SK-N-SH treated with all-trans-retinoic acid at 6 μM for 48 hours (cell line): ENCODE results near the gene CHST2.

Experiments
- ATAC-seq: fragments of 200-7000 bp; cut with Tn5 transposase; 3 replicates; pipeline ENCODE4 v1.9.1; 2020; ENCODE audit warnings: mild to moderate bottlenecking, moderate library complexity
- BACH2 ChIP-seq: fragments of 250-450 bp; sonication (Bioruptor Pico); IDR thresholded peaks from 2 replicates; pipeline ENCODE4 v1.9.0; 2021; ENCODE audit warnings: mild to moderate bottlenecking, borderline replicate concordance
- CSDC2 ChIP-seq: fragments of 250-450 bp; sonication (Bioruptor Pico); IDR thresholded peaks from 2 replicates; pipeline ENCODE4 v1.5.0; 2020; ENCODE audit warnings: mild to moderate bottlenecking, moderate library complexity
- CSRNP3 ChIP-seq: fragments of 250-450 bp; sonication (Bioruptor Pico); IDR thresholded peaks from 2 replicates; pipeline ENCODE4 v1.5.1; 2021; ENCODE audit warnings: mild to moderate bottlenecking, moderate library complexity
- ESRRG ChIP-seq: fragments of 250-450 bp; sonication (Bioruptor Pico); IDR thresholded peaks from 2 replicates; pipeline ENCODE4 v1.6.1; 2021; ENCODE audit warnings: mild to moderate bottlenecking
- GLIS3 ChIP-seq: fragments of 250-450 bp; sonication (Bioruptor Pico); IDR thresholded peaks from 2 replicates; pipeline ENCODE4 v1.5.0; 2020; ENCODE audit warnings: mild to moderate bottlenecking, moderate library complexity
- ISL1 ChIP-seq: fragments of 250-450 bp; sonication (Bioruptor Pico); IDR thresholded peaks from 2 replicates; pipeline ENCODE4 v2.1.2; 2022; ENCODE audit warnings: mild to moderate bottlenecking, moderate library complexity
- PATZ1 ChIP-seq: fragments of 250-450 bp; sonication (Bioruptor Pico); IDR thresholded peaks from 2 replicates; pipeline ENCODE4 v1.8.0; 2020; ENCODE audit warnings: mild to moderate bottlenecking, moderate library complexity, borderline replicate concordance
- RARB ChIP-seq: fragments of 250-450 bp; sonication (Bioruptor Pico); IDR thresholded peaks from 2 replicates; pipeline ENCODE4 v1.8.0; 2021; ENCODE audit warnings: mild to moderate bottlenecking, moderate library complexity
- SNAI2 ChIP-seq: fragments of 250-450 bp; sonication (Bioruptor Pico); IDR thresholded peaks from 2 replicates; pipeline ENCODE4 v1.5.0; 2020; ENCODE audit warnings: mild to moderate bottlenecking, moderate library complexity
- TCF4 ChIP-seq: fragments of 250-450 bp; sonication (Bioruptor Pico); IDR thresholded peaks from 2 replicates; pipeline ENCODE4 v1.8.0; 2021; ENCODE audit warnings: mild to moderate bottlenecking, moderate library complexity, borderline replicate concordance
- TOX ChIP-seq: fragments of 250-450 bp; sonication (Bioruptor Pico); IDR thresholded peaks from 2 replicates; pipeline ENCODE4 v1.8.0; 2021; ENCODE audit warnings: mild to moderate bottlenecking, moderate library complexity, borderline replicate concordance
- TSHZ2 ChIP-seq: fragments of 250-450 bp; sonication (Bioruptor Pico); IDR thresholded peaks from 2 replicates; pipeline ENCODE4 v1.5.0; 2020; ENCODE audit warnings: mild to moderate bottlenecking, moderate library complexity
- ZC3H10 ChIP-seq: fragments of 250-450 bp; sonication (Bioruptor Pico); IDR thresholded peaks from 2 replicates; pipeline ENCODE4 v1.5.1; 2021; ENCODE audit warnings: mild to moderate bottlenecking, moderate library complexity
- ZFP3 ChIP-seq: fragments of 250-450 bp; sonication (Bioruptor Pico); IDR thresholded peaks from 2 replicates; pipeline ENCODE4 v1.5.0; 2020; ENCODE audit warnings: mild to moderate bottlenecking, moderate library complexity
- ZFP30 ChIP-seq: fragments of 450-650 bp; formaldehyde crosslinking; IDR thresholded peaks from 2 replicates; pipeline ENCODE4 v1.5.0; 2022; ENCODE audit warnings: mild to moderate bottlenecking, moderate library complexity
- ZNF565 ChIP-seq: fragments of 450-650 bp; formaldehyde crosslinking; conservative IDR thresholded peaks from 2 replicates; pipeline ENCODE4 v1.5.0; 2020; ENCODE audit warnings: low read depth, mild to moderate bottlenecking, moderate library complexity
- ZNF70 ChIP-seq: fragments of 450-650 bp; formaldehyde crosslinking; IDR thresholded peaks from 2 replicates; pipeline ENCODE4 v1.5.0; 2020; ENCODE audit warnings: mild to moderate bottlenecking, moderate library complexity
- ZNF8 ChIP-seq: fragments of 450-650 bp; formaldehyde crosslinking; IDR thresholded peaks from 2 replicates; pipeline ENCODE4 v1.5.0; 2020; ENCODE audit warnings: mild to moderate bottlenecking, moderate library complexity
- TF ChIP-seq, protein P1 (sequence below): fragments of 250-450 bp; sonication (Bioruptor Pico); IDR thresholded peaks from 2 replicates; pipeline ENCODE4 v1.8.0; 2021; ENCODE audit warnings: low read depth, mild to moderate bottlenecking, moderate library complexity, borderline replicate concordance

CHST2 gene

DNA sequence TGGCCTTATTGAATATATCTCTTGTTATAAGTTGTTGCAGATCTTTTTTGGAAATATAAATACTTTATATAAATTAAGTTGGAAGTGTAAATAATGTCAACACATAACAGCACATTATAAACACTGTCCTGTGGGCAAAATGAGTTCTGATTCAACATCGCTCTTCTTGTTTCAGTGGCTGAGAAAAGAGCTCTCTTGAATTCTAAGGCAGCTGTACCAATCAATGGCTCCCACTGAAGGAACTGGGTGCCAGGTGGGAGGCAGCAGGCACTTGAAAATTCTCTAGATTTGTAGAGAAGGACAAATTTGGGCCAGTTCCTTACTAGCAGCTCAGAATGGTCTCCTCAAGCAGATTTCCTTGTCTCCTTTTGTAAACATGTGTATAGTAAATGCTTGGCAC, 45.6 kb downstream of the CHST2 start (continued):
- no peak for TF ChIP-seq ZNF8 (CRISPR knock-in tag)
- TF ChIP-seq GLIS3: no peak
- TF ChIP-seq ZC3H10: no peak

GRCh38 chr3:143165612-143166285, 46.2 kb downstream of the CHST2 start:
- ATAC-seq: peak; percentile 79

DNA sequence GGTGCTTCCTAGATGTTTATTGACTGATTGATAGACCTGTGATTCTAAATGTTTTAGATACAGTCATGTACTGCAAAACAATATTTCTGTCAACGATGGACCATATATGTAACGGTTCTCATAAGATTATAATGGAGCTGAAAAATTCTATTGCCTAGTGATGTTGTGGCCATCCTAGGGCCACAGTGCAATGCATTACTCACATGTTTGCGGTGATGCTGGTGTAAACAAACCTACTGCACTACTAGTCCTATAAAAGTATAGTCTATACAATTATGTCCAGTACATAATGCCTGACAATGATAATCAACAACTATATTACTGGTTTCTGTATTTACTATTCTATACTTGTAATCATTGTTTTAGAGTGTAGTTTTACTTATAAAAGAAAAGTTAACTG, 46.8 kb downstream of the CHST2 start:
- no peak for ATAC-seq

GRCh38 chr3:143167969-143168854, 48.6 kb downstream of the CHST2 start:
- no peak; the same call in 2 of the 3 replicates for ATAC-seq
- no peak for TF ChIP-seq ESRRG (CRISPR knock-in tag)
- TF ChIP-seq ZNF8 (CRISPR knock-in tag): no peak
- no peak for TF ChIP-seq BACH2 (CRISPR knock-in tag)
- no peak for TF ChIP-seq ZFP3 (CRISPR knock-in tag)
- no peak for TF ChIP-seq RARB (CRISPR knock-in tag)
- TF ChIP-seq TSHZ2 (CRISPR knock-in tag): no peak
- no peak for TF ChIP-seq TCF4
- TF ChIP-seq TOX (CRISPR knock-in tag): no peak
- TF ChIP-seq SNAI2: no peak
- no peak for TF ChIP-seq ZNF70 (CRISPR knock-in tag)
- TF ChIP-seq ZFP30 (CRISPR knock-in tag): no peak
- TF ChIP-seq ISL1 (CRISPR knock-in tag): no peak
- no peak for TF ChIP-seq ZNF565 (CRISPR knock-in tag)
- no peak for TF ChIP-seq CSRNP3
- no peak for TF ChIP-seq CSDC2
- TF ChIP-seq, protein P1, sequence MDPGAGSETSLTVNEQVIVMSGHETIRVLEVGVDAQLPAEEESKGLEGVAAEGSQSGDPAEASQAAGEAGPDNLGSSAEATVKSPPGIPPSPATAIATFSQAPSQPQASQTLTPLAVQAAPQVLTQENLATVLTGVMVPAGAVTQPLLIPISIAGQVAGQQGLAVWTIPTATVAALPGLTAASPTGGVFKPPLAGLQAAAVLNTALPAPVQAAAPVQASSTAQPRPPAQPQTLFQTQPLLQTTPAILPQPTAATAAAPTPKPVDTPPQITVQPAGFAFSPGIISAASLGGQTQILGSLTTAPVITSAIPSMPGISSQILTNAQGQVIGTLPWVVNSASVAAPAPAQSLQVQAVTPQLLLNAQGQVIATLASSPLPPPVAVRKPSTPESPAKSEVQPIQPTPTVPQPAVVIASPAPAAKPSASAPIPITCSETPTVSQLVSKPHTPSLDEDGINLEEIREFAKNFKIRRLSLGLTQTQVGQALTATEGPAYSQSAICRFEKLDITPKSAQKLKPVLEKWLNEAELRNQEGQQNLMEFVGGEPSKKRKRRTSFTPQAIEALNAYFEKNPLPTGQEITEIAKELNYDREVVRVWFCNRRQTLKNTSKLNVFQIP (CRISPR knock-in tag): no peak

More for the DNA sequence above, 46.8 kb downstream of the CHST2 start:
- TF ChIP-seq ZNF70 (CRISPR knock-in tag): no peak
- no peak for TF ChIP-seq ZNF565 (CRISPR knock-in tag)
- TF ChIP-seq, protein P1 (CRISPR knock-in tag): no peak
- no peak for TF ChIP-seq RARB (CRISPR knock-in tag)
- no peak for TF ChIP-seq PATZ1 (CRISPR knock-in tag)
- TF ChIP-seq, all 23 proteins: peak for 0
